Testis (tissue), 3 donors: Measurements from ENCODE around the gene CALHM1. TPM values are rescaled to one million over a fixed set of nuclear protein-coding genes. Genes with fewer than 3 reads are reported as not detected.

Source experiments
- DNase-seq: peaks from one replicate; pipeline ENCODE4 v3.0.0-alpha.2; 2019
- H3K27ac ChIP-seq, 2 donors: fragments of 200-600 bp; sonication (generic); one replicate each; pipeline ENCODE4 v1.5.1; 2019
- H3K27me3 ChIP-seq: fragments of 200-600 bp; sonication (generic); one replicate; pipeline ENCODE4 v1.5.1; 2019
- H3K36me3 ChIP-seq: fragments of 200-600 bp; sonication (generic); one replicate; pipeline ENCODE4 v1.5.1; 2017; ENCODE audit warnings: low read depth; ENCODE audit errors: missing control alignments
- H3K4me1 ChIP-seq: fragments of 200-600 bp; sonication (generic); one replicate; pipeline ENCODE4 v1.5.1; 2019
- H3K4me3 ChIP-seq, 2 donors: fragments of 200-600 bp; sonication (generic); one replicate each; pipeline ENCODE4 v1.5.1; 2017 to 2019
- H3K9me3 ChIP-seq: fragments of 200-600 bp; sonication (generic); one replicate; pipeline ENCODE4 v1.5.1; 2017
- CTCF ChIP-seq, 3 experiments: fragments of 450-650 bp in 2 of 3; fragments of 200-600 bp in 1 of 3; sonication (generic) in 1 of 3; IDR thresholded peaks; one replicate each; pipeline ENCODE4 v1.5.1; 2016 to 2019; ENCODE audit warnings: antibody characterized with exemption in 3 of 3, mild to moderate bottlenecking in 2 of 3, moderate library complexity in 1 of 3
- POLR2A ChIP-seq: fragments of 450-650 bp; IDR thresholded peaks from one replicate; pipeline ENCODE4 v1.6.1; 2017; ENCODE audit warnings: antibody characterized with exemption, mild to moderate bottlenecking, moderate library complexity
- WGBS, 2 donors: methylation state at CpG; one replicate each; pipeline ENCODE4 v1.1.5; 2018; 5-methylcytosine and 5-hydroxymethylcytosine counted together
- intact Hi-C: fragments of 100-400 bp; cut with DNase I; formaldehyde crosslinking; loops from one replicate; pipeline ENCODE4 v1.15.1; 2023; ENCODE audit warnings: low total_unique reads
- polyA plus RNA-seq: library from polyadenylated mRNA; stranded (reverse); fragments of 350-450 nt; fragmentation: Illumina TruSeq; extraction: RNeasy Lipid Tissue Mini Kit (QIAGEN cat#74804); gene quantifications from one replicate; pipeline ENCODE4 v1.2.3, GENCODE V29; 2014; ENCODE audit warnings: low read depth, low replicate concordance; ENCODE audit not compliant: insufficient read depth
- total RNA-seq, 2 donors: library from RNA; depleted of rRNA; stranded (reverse); fragments of >200 nt; gene quantifications; one replicate each; pipeline ENCODE4 v1.2.3, GENCODE V29; 2016

CALHM1 gene
- total and polyA plus RNA-seq, 3 donors from 2014 or later, result 0.24 to 0.50 TPM; not detected in 1

GRCh38 chr10:103498936-103499638 lies 40.4 kb upstream of the CALHM1 start:
- intact Hi-C loops, result no loop called here
- H3K36me3 ChIP-seq, result no peaks in the 10 kb centered on the region
- no peak overlapping the region for H3K27ac ChIP-seq
- peaks cover 24% of the 10 kb centered on the region for H3K4me1 ChIP-seq
- no peaks in the 10 kb centered on the region for H3K9me3 ChIP-seq
- TF ChIP-seq POLR2A (no peak), CTCF (IDR thresholded peaks at IDR 0.05) (no peak)
- no peak overlapping the region for H3K4me3 ChIP-seq
- no peak for DNase-seq
- 78 to 95% methylated on average over 5 of the region's 5 CpGs for WGBS, 2 donors
- no peaks in the 10 kb centered on the region for H3K27me3 ChIP-seq

- TF ChIP-seq POLR2A (no peak), CTCF (IDR thresholded peaks at IDR 0.05) (no peak)
- WGBS, 2 donors, result 74 to 75% methylated on average over 7 to 8 of the region's 8 CpGs
- Histone ChIP-seq H3K4me1 (peaks cover 10% of the 10 kb centered on the region), H3K27me3 (no peaks in the 10 kb centered on the region), H3K27ac (no peak overlapping the region), H3K4me3 (no peak overlapping the region), H3K9me3 (no peaks in the 10 kb centered on the region), H3K36me3 (no peaks in the 10 kb centered on the region)
- peak; percentile 46 for DNase-seq
- intact Hi-C loops, result no loop called here
Observed at GRCh38 chr10:103497161-103497915, 38.6 kb upstream of the CALHM1 start.

- Histone ChIP-seq H3K4me3 (no peak overlapping the region), H3K27ac (no peak overlapping the region), H3K4me1 (peaks cover 6% of the 10 kb centered on the region), H3K9me3 (no peaks in the 10 kb centered on the region), H3K27me3 (no peaks in the 10 kb centered on the region), H3K36me3 (no peaks in the 10 kb centered on the region)
- DNase-seq, result no peak
- 80 to 84% methylated on average over 3 of the region's 3 CpGs for WGBS, 2 donors
- intact Hi-C loops, result no loop called here
- no peak for TF ChIP-seq CTCF (IDR thresholded peaks at IDR 0.05)
- TF ChIP-seq POLR2A, result no peak
Observed at GRCh38 chr10:103495321-103495720, 36.6 kb upstream of the CALHM1 start.

- no peaks in the 10 kb centered on the region for H3K9me3 ChIP-seq
- peak overlapping the region; percentile 53 to 76 for H3K4me3 ChIP-seq
- TF ChIP-seq CTCF (IDR thresholded peaks at IDR 0.05) (no peak), POLR2A (no peak)
- no peaks in the 10 kb centered on the region for H3K36me3 ChIP-seq
- 5 to 6% methylated on average over 17 to 42 of the region's 92 CpGs for WGBS, 2 donors
- no peak overlapping the region for H3K27ac ChIP-seq
- H3K27me3 ChIP-seq, result no peaks in the 10 kb centered on the region
- H3K4me1 ChIP-seq, result no peaks in the 10 kb centered on the region
- intact Hi-C loops, result no loop called here
- peak; percentile 37 for DNase-seq
Observed at GRCh38 chr10:103493916-103494877, 35.5 kb upstream of the CALHM1 start.
